Measurements from ENCODE around the gene CLIP1. TPM values are rescaled to one million over a fixed set of nuclear protein-coding genes. Genes with fewer than 3 reads are reported as not detected.
A peak's percentile ranks its signal among the peaks of the same experiment; 100 is the strongest.

Gene CLIP1
- total and polyA plus RNA-seq, 2 experiments from 2014 or later, result 29.6 to 46.3 TPM

DNA sequence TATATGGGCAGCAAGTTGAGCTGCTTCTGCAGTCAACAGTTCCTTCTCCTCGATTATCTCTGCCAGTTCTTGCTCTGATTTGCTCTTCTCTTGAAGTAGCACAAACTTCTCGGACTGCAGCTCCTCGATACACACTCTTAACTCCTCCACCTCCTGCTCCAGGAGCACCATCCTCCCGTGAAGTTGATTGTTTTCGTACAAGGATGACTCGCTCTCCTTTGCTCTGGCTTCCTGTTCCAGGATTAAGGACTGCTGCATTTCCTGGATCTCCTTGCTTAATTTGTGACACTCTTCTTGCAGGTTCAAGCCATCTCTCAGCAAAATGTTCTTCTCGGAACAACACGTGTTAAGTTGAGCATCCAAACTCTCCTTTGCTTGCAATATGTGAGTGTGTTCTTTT, 100.0 kb downstream of the CLIP1 start:
- H3K27me3 ChIP-seq, result no peaks in the 10 kb centered on the region
- no peaks in the 10 kb centered on the region for H3K9me3 ChIP-seq (ENCODE audit: low read depth)
- H3K27ac ChIP-seq, result no peak overlapping the region
- H3K4me3 ChIP-seq, result no peak overlapping the region
- no peaks in the 10 kb centered on the region for H3K4me1 ChIP-seq (ENCODE audit: low read depth)
- DNase-seq (ENCODE audit: low read depth in 1 of 2, low spot score in 1 of 2), result peak in 1 of 2 donors; percentile 16
- peaks cover 19% of the 10 kb centered on the region for H3K36me3 ChIP-seq
- TF ChIP-seq, protein P1, sequence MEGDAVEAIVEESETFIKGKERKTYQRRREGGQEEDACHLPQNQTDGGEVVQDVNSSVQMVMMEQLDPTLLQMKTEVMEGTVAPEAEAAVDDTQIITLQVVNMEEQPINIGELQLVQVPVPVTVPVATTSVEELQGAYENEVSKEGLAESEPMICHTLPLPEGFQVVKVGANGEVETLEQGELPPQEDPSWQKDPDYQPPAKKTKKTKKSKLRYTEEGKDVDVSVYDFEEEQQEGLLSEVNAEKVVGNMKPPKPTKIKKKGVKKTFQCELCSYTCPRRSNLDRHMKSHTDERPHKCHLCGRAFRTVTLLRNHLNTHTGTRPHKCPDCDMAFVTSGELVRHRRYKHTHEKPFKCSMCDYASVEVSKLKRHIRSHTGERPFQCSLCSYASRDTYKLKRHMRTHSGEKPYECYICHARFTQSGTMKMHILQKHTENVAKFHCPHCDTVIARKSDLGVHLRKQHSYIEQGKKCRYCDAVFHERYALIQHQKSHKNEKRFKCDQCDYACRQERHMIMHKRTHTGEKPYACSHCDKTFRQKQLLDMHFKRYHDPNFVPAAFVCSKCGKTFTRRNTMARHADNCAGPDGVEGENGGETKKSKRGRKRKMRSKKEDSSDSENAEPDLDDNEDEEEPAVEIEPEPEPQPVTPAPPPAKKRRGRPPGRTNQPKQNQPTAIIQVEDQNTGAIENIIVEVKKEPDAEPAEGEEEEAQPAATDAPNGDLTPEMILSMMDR (IDR thresholded peaks at IDR 0.05; ENCODE audit: low read depth, low read length), result no peak

DNA sequence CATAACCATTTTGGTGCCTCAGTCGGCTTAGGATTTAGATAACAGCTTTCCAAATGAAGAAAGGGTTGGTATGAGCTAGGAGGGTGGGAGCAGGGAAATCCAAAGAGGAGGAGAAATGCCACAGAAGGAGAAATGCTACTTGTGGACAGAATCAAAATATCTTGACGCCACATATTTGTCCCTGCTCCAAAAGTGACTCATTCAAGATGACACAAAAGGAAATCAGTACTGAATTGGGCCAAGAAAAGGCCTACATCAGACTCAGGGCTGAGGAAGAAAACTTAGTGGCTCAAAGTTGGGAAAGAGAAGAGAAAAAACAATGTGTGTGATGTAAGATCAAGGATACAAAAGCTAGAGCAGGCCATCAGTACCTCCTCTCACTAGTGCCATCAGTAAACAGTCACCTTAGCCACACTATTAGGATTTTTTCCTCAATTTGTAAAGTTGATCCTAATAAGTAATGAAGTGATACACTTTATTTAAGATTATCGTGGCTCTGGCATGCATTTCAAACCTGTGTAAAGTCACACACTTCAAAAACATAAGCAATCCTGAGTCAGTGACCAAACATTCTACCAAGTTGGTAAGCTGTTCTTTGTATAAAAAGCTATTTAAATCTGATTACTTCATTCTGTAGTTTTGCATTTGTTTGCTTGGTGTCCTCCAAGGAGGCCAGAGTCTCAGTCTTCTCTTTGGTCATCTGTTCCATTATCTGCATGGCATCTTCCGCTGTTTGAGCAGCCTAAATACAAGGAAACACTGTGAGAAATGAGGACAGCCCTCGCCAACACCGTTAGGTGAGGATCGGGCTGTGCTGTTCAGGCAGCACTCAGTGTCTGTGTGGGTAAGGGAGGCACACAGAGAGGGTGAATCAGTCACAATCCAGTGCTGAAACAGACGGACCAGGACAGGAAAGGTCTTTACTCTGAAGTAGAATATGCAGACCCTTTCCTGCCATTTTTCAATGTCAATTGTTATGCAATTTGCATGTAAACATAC, 103.6 kb downstream of the CLIP1 start:
- H3K4me1 ChIP-seq (ENCODE audit: low read depth), result no peaks in the 10 kb centered on the region
- peaks cover 32% of the 10 kb centered on the region for H3K36me3 ChIP-seq
- no peaks in the 10 kb centered on the region for H3K27me3 ChIP-seq
- TF ChIP-seq, protein P1 (IDR thresholded peaks at IDR 0.05; ENCODE audit: low read depth, low read length), result no peak
- H3K9me3 ChIP-seq (ENCODE audit: low read depth), result no peaks in the 10 kb centered on the region
- peak in 1 of 2 donors; percentile 96 for DNase-seq (ENCODE audit: low read depth in 1 of 2, low spot score in 1 of 2)
- no peak overlapping the region for H3K4me3 ChIP-seq
- H3K27ac ChIP-seq, result no peak overlapping the region

DNA sequence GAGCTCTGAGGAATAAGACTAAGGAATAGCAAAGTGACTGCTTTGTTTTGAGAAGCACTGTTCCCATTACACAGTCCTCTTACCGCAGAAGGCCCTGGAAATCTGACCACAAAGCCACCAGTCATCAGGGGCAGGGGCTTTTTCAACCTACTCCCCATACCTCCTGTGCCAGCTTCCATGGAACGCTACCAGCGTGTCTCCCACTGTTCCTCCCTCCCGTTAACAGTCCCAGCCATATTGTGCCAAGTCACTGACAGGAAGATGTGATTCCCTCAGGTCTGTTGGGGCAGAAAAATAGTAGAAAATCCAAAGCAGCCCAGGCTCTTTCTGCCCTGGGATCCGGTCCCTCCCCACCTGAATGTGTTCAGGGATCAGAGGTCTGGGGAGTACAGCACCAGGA, 109.5 kb downstream of the CLIP1 start:
- no peaks in the 10 kb centered on the region for H3K9me3 ChIP-seq (ENCODE audit: low read depth)
- H3K4me1 ChIP-seq (ENCODE audit: low read depth), result peaks cover 7% of the 10 kb centered on the region
- DNase-seq (ENCODE audit: low read depth in 1 of 2, low spot score in 1 of 2), result no peak
- TF ChIP-seq, protein P1 (IDR thresholded peaks at IDR 0.05; ENCODE audit: low read depth, low read length), result no peak
- H3K4me3 ChIP-seq, result no peak overlapping the region
- no peak overlapping the region for H3K27ac ChIP-seq
- H3K27me3 ChIP-seq, result no peaks in the 10 kb centered on the region
- H3K36me3 ChIP-seq, result peaks cover 19% of the 10 kb centered on the region

DNA sequence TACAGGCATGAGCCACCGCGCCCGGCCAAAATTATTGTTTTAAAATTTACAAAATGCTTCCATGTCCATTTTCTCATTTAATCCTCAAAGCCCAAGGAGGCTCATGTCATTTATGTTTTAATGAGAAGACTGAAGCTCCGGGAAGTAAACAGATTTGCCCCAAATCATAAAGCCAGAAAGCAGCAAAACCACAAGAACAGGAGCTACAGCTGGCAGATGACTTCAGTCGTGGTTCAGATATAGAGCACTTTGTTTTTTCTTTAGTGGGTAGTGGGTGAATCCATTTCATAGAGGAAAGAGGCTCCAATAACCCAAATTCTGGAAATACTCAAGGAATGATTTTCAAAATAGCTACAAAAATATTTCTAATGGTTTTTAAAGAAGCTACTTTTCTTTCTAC, 110.8 kb downstream of the CLIP1 start:
- peaks cover 8% of the 10 kb centered on the region for H3K36me3 ChIP-seq
- no peak overlapping the region for H3K4me3 ChIP-seq
- H3K27ac ChIP-seq, result no peak overlapping the region
- H3K27me3 ChIP-seq, result no peaks in the 10 kb centered on the region
- no peaks in the 10 kb centered on the region for H3K9me3 ChIP-seq (ENCODE audit: low read depth)
- H3K4me1 ChIP-seq (ENCODE audit: low read depth), result peaks cover 11% of the 10 kb centered on the region
- DNase-seq (ENCODE audit: low read depth in 1 of 2, low spot score in 1 of 2), result no peak
- TF ChIP-seq, protein P1 (IDR thresholded peaks at IDR 0.05; ENCODE audit: low read depth, low read length), result no peak

DNA sequence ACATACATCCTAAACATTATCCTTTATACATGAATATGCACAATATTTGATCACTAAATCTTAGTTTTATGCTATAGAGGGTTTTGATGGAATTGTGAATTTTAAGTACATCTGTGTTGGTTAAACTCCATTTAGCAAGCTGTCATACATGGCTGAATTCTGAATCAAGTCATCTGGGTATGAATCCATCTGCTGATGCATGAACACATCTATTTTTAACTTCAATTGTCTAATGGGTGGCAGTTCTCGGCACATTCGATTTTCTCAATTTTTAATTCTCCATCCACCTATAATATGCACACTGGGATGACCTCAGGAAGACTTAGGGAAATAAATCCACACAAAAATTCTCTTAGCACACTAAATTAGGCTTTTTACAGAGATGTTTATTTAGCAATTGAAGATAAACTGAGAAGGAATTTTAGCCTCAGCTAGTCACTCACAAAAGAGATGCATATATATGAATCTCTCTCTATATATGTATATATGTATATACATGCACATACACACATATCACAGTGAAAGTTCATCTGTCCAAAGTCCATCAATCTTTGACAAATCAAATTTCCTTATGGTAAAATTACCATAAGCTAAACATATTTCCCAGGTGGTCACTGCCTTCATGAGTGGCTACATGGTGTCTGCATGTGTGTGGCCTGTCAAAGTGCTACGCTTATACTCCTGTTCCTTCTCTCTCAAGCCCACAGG, 111.7 kb downstream of the CLIP1 start:
- H3K27ac ChIP-seq, result no peak overlapping the region
- TF ChIP-seq, protein P1 (IDR thresholded peaks at IDR 0.05; ENCODE audit: low read depth, low read length), result no peak
- no peaks in the 10 kb centered on the region for H3K9me3 ChIP-seq (ENCODE audit: low read depth)
- DNase-seq (ENCODE audit: low read depth in 1 of 2, low spot score in 1 of 2), result no peak
- no peak overlapping the region for H3K4me3 ChIP-seq
- H3K36me3 ChIP-seq, result peaks cover 3% of the 10 kb centered on the region
- no peaks in the 10 kb centered on the region for H3K27me3 ChIP-seq
- H3K4me1 ChIP-seq (ENCODE audit: low read depth), result peaks cover 11% of the 10 kb centered on the region

Measured in cardiac muscle cell (in vitro differentiated cells and primary cell).